NOMO-1 treated with dmso at 0.1 percent for 144 hours (cell line): ENCODE measurements around the gene AGAP1.

ENCODE experiments used
- DNase-seq: peaks from one replicate; lab custom pipeline; 2025; ENCODE audit not compliant: unreplicated experiment; lab: John Stamatoyannopoulos, UW

AGAP1 gene

GRCh38 chr2:235857598-235857997 lies 363.8 kb downstream of the AGAP1 start:
- DNase-seq, result no peak

GRCh38 chr2:235858881-235859280 lies 365.0 kb downstream of the AGAP1 start:
- no peak for DNase-seq

- no peak for DNase-seq
These were observed 365.8 kb downstream of the AGAP1 start for GRCh38 chr2:235859651-235860050.

GRCh38 chr2:235860111-235860510 lies 366.3 kb downstream of the AGAP1 start:
- DNase-seq, result no peak

GRCh38 chr2:235860871-235861270 lies 367.0 kb downstream of the AGAP1 start:
- no peak for DNase-seq

- no peak for DNase-seq
These were observed 367.5 kb downstream of the AGAP1 start for GRCh38 chr2:235861383-235861782.

GRCh38 chr2:235863414-235863813 lies 369.6 kb downstream of the AGAP1 start:
- no peak for DNase-seq

- no peak for DNase-seq
These were observed 370.5 kb downstream of the AGAP1 start for GRCh38 chr2:235864302-235864701.

GRCh38 chr2:235864733-235865515 lies 371.1 kb downstream of the AGAP1 start:
- DNase-seq, result no peak

GRCh38 chr2:235866373-235866772 lies 372.5 kb downstream of the AGAP1 start:
- no peak for DNase-seq

- no peak for DNase-seq
These were observed 374.4 kb downstream of the AGAP1 start for GRCh38 chr2:235868224-235868623.

- DNase-seq, result no peak
These were observed 374.8 kb downstream of the AGAP1 start for GRCh38 chr2:235868645-235869044.

- no peak for DNase-seq
These were observed 376.7 kb downstream of the AGAP1 start for GRCh38 chr2:235870515-235870914.

- DNase-seq, result no peak
These were observed 382.3 kb downstream of the AGAP1 start for GRCh38 chr2:235876099-235876679.

GRCh38 chr2:235877275-235877802 lies 383.5 kb downstream of the AGAP1 start:
- no peak for DNase-seq

- no peak for DNase-seq
These were observed 385.3 kb downstream of the AGAP1 start for GRCh38 chr2:235879116-235879515.

- no peak for DNase-seq
These were observed 389.8 kb downstream of the AGAP1 start for GRCh38 chr2:235883675-235884074.

GRCh38 chr2:235889302-235889630 lies 395.4 kb downstream of the AGAP1 start:
- no peak for DNase-seq

- no peak for DNase-seq
These were observed 399.4 kb downstream of the AGAP1 start for GRCh38 chr2:235893129-235893698.

- no peak for DNase-seq
These were observed 401.0 kb downstream of the AGAP1 start for GRCh38 chr2:235894839-235895238.

GRCh38 chr2:235896061-235896460 lies 402.2 kb downstream of the AGAP1 start:
- DNase-seq, result no peak

- no peak for DNase-seq
These were observed 404.1 kb downstream of the AGAP1 start for GRCh38 chr2:235897992-235898391.
